ENCODE measurements around the gene SPTBN5.

SPTBN5 gene

GRCh38 chr15:41881086-41881485 lies 12.8 kb downstream of the SPTBN5 start:
- Histone ChIP-seq H3K23ac (ENCODE audit: low read length in 2 of 2) (no peak overlapping the region), H3K4me1 (ENCODE audit: control insufficient read depth, insufficient read depth, low read depth, low read length) (peaks cover 26% of the 10 kb centered on the region), H3K36me3 (ENCODE audit: control insufficient read depth in 1 of 2, insufficient read depth in 2 of 2, low read depth in 1 of 2, low read length in 2 of 2) (peaks cover 0 to 62% of the 10 kb centered on the region in 2 experiments), H3K4me2 (ENCODE audit: low read length, poor library complexity, severe bottlenecking) (no peak overlapping the region), H2AK5ac (ENCODE audit: low read length, severe bottlenecking) (no peak overlapping the region), H3K9me3 (ENCODE audit: control insufficient read depth, low read length) (no peaks in the 10 kb centered on the region), H3K9ac (ENCODE audit: low read length) (no peak overlapping the region), H3K27me3 (ENCODE audit: control insufficient read depth in 1 of 2, insufficient read depth in 1 of 2, low read length in 2 of 2) (peaks cover 6 to 47% of the 10 kb centered on the region in 2 experiments), H3K79me1 (replicated peaks; ENCODE audit: low read length, poor library complexity, severe bottlenecking) (no peaks in the 10 kb centered on the region), H2BK120ac (ENCODE audit: low read depth, low read length) (no peak overlapping the region), H3K4ac (ENCODE audit: low read depth in 1 of 2, low read length in 2 of 2) (no peak overlapping the region), H2BK5ac (ENCODE audit: low read depth, low read length, poor library complexity, severe bottlenecking) (no peak overlapping the region), H2BK12ac (ENCODE audit: low read length in 2 of 2) (no peak overlapping the region), H3K4me3 (ENCODE audit: insufficient read depth in 1 of 2, low read depth in 1 of 2, low read length in 2 of 2) (no peak overlapping the region), H2BK15ac (ENCODE audit: low read depth, poor library complexity, severe bottlenecking) (no peak overlapping the region), H4K91ac (ENCODE audit: low read length) (no peak overlapping the region), H3K18ac (ENCODE audit: low read depth in 1 of 2, low read length in 2 of 2) (no peak overlapping the region), H2AFZ (ENCODE audit: low read depth, low read length) (no peak overlapping the region), H4K8ac (ENCODE audit: low read length) (no peak overlapping the region), H3K27ac (ENCODE audit: low read length, poor library complexity, severe bottlenecking) (no peak overlapping the region), H3K14ac (ENCODE audit: low read length in 2 of 2) (no peak overlapping the region)
- DNase-seq: no peak
- WGBS: 84% methylated on average over 8 of the region's 8 CpGs

- Histone ChIP-seq H3K9ac (ENCODE audit: low read length) (no peak overlapping the region), H2BK12ac (ENCODE audit: low read length in 2 of 2) (no peak overlapping the region)
- 91% methylated on average over 8 of the region's 10 CpGs for WGBS
These were observed 13.5 kb downstream of the SPTBN5 start for GRCh38 chr15:41880156-41880877.

GRCh38 chr15:41879321-41879845 lies 14.5 kb downstream of the SPTBN5 start:
- H3K9ac ChIP-seq (ENCODE audit: low read length): no peak overlapping the region
- WGBS: 90% methylated on average over 10 of the region's 10 CpGs
- no peak overlapping the region for H2BK12ac ChIP-seq (ENCODE audit: low read length in 2 of 2)

More at GRCh38 chr15:41880156-41880877, 13.5 kb downstream of the SPTBN5 start:
- H3K18ac ChIP-seq (ENCODE audit: low read depth in 1 of 2, low read length in 2 of 2): no peak overlapping the region
- peaks cover 6 to 52% of the 10 kb centered on the region in 2 experiments for H3K27me3 ChIP-seq (ENCODE audit: control insufficient read depth in 1 of 2, insufficient read depth in 1 of 2, low read length in 2 of 2)
- no peaks in the 10 kb centered on the region for H3K9me3 ChIP-seq (ENCODE audit: control insufficient read depth, low read length)
- no peak overlapping the region for H2BK15ac ChIP-seq (ENCODE audit: low read depth, poor library complexity, severe bottlenecking)
- H4K91ac ChIP-seq (ENCODE audit: low read length): no peak overlapping the region
- H2AK5ac ChIP-seq (ENCODE audit: low read length, severe bottlenecking): no peak overlapping the region
- no peak overlapping the region for H3K4ac ChIP-seq (ENCODE audit: low read depth in 1 of 2, low read length in 2 of 2)
- H3K79me1 ChIP-seq (replicated peaks; ENCODE audit: low read length, poor library complexity, severe bottlenecking): no peaks in the 10 kb centered on the region
- H3K14ac ChIP-seq (ENCODE audit: low read length in 2 of 2): no peak overlapping the region
- peaks cover 22% of the 10 kb centered on the region for H3K4me1 ChIP-seq (ENCODE audit: control insufficient read depth, insufficient read depth, low read depth, low read length)
- no peak overlapping the region for H2BK120ac ChIP-seq (ENCODE audit: low read depth, low read length)
- DNase-seq: no peak
- no peak overlapping the region for H2BK5ac ChIP-seq (ENCODE audit: low read depth, low read length, poor library complexity, severe bottlenecking)
- peaks cover 0 to 63% of the 10 kb centered on the region in 2 experiments for H3K36me3 ChIP-seq (ENCODE audit: control insufficient read depth in 1 of 2, insufficient read depth in 2 of 2, low read depth in 1 of 2, low read length in 2 of 2)
- H4K8ac ChIP-seq (ENCODE audit: low read length): no peak overlapping the region
- no peak overlapping the region for H3K4me3 ChIP-seq (ENCODE audit: insufficient read depth in 1 of 2, low read depth in 1 of 2, low read length in 2 of 2)
- no peak overlapping the region for H3K23ac ChIP-seq (ENCODE audit: low read length in 2 of 2)
- no peak overlapping the region for H3K4me2 ChIP-seq (ENCODE audit: low read length, poor library complexity, severe bottlenecking)
- no peak overlapping the region for H2AFZ ChIP-seq (ENCODE audit: low read depth, low read length)
- H3K27ac ChIP-seq (ENCODE audit: low read length, poor library complexity, severe bottlenecking): no peak overlapping the region

GRCh38 chr15:41878355-41878699 lies 15.5 kb downstream of the SPTBN5 start:
- no peak for DNase-seq
- no peaks in the 10 kb centered on the region for H3K9me3 ChIP-seq (ENCODE audit: control insufficient read depth, low read length)
- H3K79me1 ChIP-seq (replicated peaks; ENCODE audit: low read length, poor library complexity, severe bottlenecking): no peaks in the 10 kb centered on the region
- no peak overlapping the region for H4K8ac ChIP-seq (ENCODE audit: low read length)
- no peak overlapping the region for H3K4me2 ChIP-seq (ENCODE audit: low read length, poor library complexity, severe bottlenecking)
- no peak overlapping the region for H3K4ac ChIP-seq (ENCODE audit: low read depth in 1 of 2, low read length in 2 of 2)
- no peak overlapping the region for H3K14ac ChIP-seq (ENCODE audit: low read length in 2 of 2)
- H2BK15ac ChIP-seq (ENCODE audit: low read depth, poor library complexity, severe bottlenecking): no peak overlapping the region
- peaks cover 22% of the 10 kb centered on the region for H3K4me1 ChIP-seq (ENCODE audit: control insufficient read depth, insufficient read depth, low read depth, low read length)
- no peak overlapping the region for H3K23ac ChIP-seq (ENCODE audit: low read length in 2 of 2)
- no peak overlapping the region for H3K18ac ChIP-seq (ENCODE audit: low read depth in 1 of 2, low read length in 2 of 2)
- no peak overlapping the region for H3K4me3 ChIP-seq (ENCODE audit: insufficient read depth in 1 of 2, low read depth in 1 of 2, low read length in 2 of 2)
- WGBS: 94% methylated on average over 10 of the region's 10 CpGs
- peaks cover 0 to 75% of the 10 kb centered on the region in 2 experiments for H3K36me3 ChIP-seq (ENCODE audit: control insufficient read depth in 1 of 2, insufficient read depth in 2 of 2, low read depth in 1 of 2, low read length in 2 of 2)
- no peak overlapping the region for H4K91ac ChIP-seq (ENCODE audit: low read length)
- H2AFZ ChIP-seq (ENCODE audit: low read depth, low read length): no peak overlapping the region
- no peak overlapping the region for H2BK5ac ChIP-seq (ENCODE audit: low read depth, low read length, poor library complexity, severe bottlenecking)
- H2BK12ac ChIP-seq (ENCODE audit: low read length in 2 of 2): no peak overlapping the region
- H3K9ac ChIP-seq (ENCODE audit: low read length): no peak overlapping the region
- H2BK120ac ChIP-seq (ENCODE audit: low read depth, low read length): no peak overlapping the region
- H2AK5ac ChIP-seq (ENCODE audit: low read length, severe bottlenecking): no peak overlapping the region
- H3K27me3 ChIP-seq (ENCODE audit: control insufficient read depth in 1 of 2, insufficient read depth in 1 of 2, low read length in 2 of 2): peaks cover 6 to 58% of the 10 kb centered on the region in 2 experiments
- no peak overlapping the region for H3K27ac ChIP-seq (ENCODE audit: low read length, poor library complexity, severe bottlenecking)

More at GRCh38 chr15:41879321-41879845, 14.5 kb downstream of the SPTBN5 start:
- Histone ChIP-seq H2BK15ac (ENCODE audit: low read depth, poor library complexity, severe bottlenecking) (no peak overlapping the region), H3K14ac (ENCODE audit: low read length in 2 of 2) (no peak overlapping the region), H3K9me3 (ENCODE audit: control insufficient read depth, low read length) (no peaks in the 10 kb centered on the region), H3K4me1 (ENCODE audit: control insufficient read depth, insufficient read depth, low read depth, low read length) (peaks cover 22% of the 10 kb centered on the region), H3K27ac (ENCODE audit: low read length, poor library complexity, severe bottlenecking) (no peak overlapping the region), H3K18ac (ENCODE audit: low read depth in 1 of 2, low read length in 2 of 2) (no peak overlapping the region), H2BK120ac (ENCODE audit: low read depth, low read length) (no peak overlapping the region), H3K23ac (ENCODE audit: low read length in 2 of 2) (no peak overlapping the region), H4K8ac (ENCODE audit: low read length) (no peak overlapping the region), H3K4ac (ENCODE audit: low read depth in 1 of 2, low read length in 2 of 2) (no peak overlapping the region), H3K36me3 (ENCODE audit: control insufficient read depth in 1 of 2, insufficient read depth in 2 of 2, low read depth in 1 of 2, low read length in 2 of 2) (peaks cover 0 to 73% of the 10 kb centered on the region in 2 experiments), H2BK5ac (ENCODE audit: low read depth, low read length, poor library complexity, severe bottlenecking) (no peak overlapping the region), H2AFZ (ENCODE audit: low read depth, low read length) (no peak overlapping the region), H3K4me3 (ENCODE audit: insufficient read depth in 1 of 2, low read depth in 1 of 2, low read length in 2 of 2) (no peak overlapping the region), H3K27me3 (ENCODE audit: control insufficient read depth in 1 of 2, insufficient read depth in 1 of 2, low read length in 2 of 2) (peaks cover 6 to 57% of the 10 kb centered on the region in 2 experiments), H3K4me2 (ENCODE audit: low read length, poor library complexity, severe bottlenecking) (no peak overlapping the region), H3K79me1 (replicated peaks; ENCODE audit: low read length, poor library complexity, severe bottlenecking) (no peaks in the 10 kb centered on the region), H4K91ac (ENCODE audit: low read length) (no peak overlapping the region), H2AK5ac (ENCODE audit: low read length, severe bottlenecking) (no peak overlapping the region)
- no peak for DNase-seq
